ENCODE results near the gene MCF2L2. TPM values are rescaled to one million over a fixed set of nuclear protein-coding genes. Genes with fewer than 3 reads are reported as not detected.
A peak's percentile ranks its signal among the peaks of the same experiment; 100 is the strongest.

Gene MCF2L2
- total RNA-seq, 1 experiment from 2014 or later: 1.7 TPM

DNA sequence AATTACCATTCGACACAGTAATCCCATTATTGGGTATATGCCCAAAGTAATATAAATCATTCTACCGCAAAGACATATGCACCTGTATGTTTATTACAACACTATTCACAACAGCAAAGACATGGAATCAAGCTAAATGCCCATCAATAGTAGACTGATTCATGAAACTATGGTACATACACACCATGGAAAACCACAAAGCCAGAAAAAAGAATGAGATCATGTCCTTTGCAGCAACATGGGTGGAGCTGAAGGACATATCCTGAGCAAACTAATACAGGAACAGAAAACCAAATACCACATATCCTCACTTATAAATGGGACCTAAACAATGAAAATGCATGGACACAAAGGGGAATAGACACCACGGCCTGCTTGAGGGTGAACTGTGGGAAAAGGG is 11.1 kb upstream of the MCF2L2 start:
- no peak overlapping the region for H3K4me3 ChIP-seq
- no peak for TF ChIP-seq EZH2 (IDR thresholded peaks at IDR 0.05; ENCODE audit: low read depth)
- TF ChIP-seq, protein P1, sequence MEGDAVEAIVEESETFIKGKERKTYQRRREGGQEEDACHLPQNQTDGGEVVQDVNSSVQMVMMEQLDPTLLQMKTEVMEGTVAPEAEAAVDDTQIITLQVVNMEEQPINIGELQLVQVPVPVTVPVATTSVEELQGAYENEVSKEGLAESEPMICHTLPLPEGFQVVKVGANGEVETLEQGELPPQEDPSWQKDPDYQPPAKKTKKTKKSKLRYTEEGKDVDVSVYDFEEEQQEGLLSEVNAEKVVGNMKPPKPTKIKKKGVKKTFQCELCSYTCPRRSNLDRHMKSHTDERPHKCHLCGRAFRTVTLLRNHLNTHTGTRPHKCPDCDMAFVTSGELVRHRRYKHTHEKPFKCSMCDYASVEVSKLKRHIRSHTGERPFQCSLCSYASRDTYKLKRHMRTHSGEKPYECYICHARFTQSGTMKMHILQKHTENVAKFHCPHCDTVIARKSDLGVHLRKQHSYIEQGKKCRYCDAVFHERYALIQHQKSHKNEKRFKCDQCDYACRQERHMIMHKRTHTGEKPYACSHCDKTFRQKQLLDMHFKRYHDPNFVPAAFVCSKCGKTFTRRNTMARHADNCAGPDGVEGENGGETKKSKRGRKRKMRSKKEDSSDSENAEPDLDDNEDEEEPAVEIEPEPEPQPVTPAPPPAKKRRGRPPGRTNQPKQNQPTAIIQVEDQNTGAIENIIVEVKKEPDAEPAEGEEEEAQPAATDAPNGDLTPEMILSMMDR (conservative IDR thresholded peaks at IDR 0.05): no peak
- H3K27ac ChIP-seq: no peak overlapping the region
- H3K36me3 ChIP-seq (ENCODE audit: low read depth): no peaks in the 10 kb centered on the region
- BruUV-seq (replicated peaks): no TSS peak
- H3K27me3 ChIP-seq (ENCODE audit: insufficient read depth, low read depth): 0 out of 2 replicates have a peak, but pooled peaks cover 4% of the 10 kb centered on the region
- no peak overlapping the region for H2AFZ ChIP-seq
- no peaks in the 10 kb centered on the region for H3K9me2 ChIP-seq (ENCODE audit: insufficient read depth)
- CTCF ChIA-PET: no interaction called here
- H3K79me2 ChIP-seq (ENCODE audit: low read depth): no peaks in the 10 kb centered on the region
- no peaks in the 10 kb centered on the region for H4K20me1 ChIP-seq (ENCODE audit: insufficient read depth)
- POLR2A ChIA-PET (ENCODE audit: unreplicated experiment): interaction anchor here (0.6 kb wide), 1 partner anchor 16 kb away, joined by 3 read pairs; no protein-coding TSS in a partner anchor
- peaks cover 21% of the 10 kb centered on the region for H3K9me3 ChIP-seq (ENCODE audit: insufficient read depth, low read depth)
- intact Hi-C loops (cut with micrococcal nuclease; ENCODE audit: unreplicated experiment): no loop called here
- no peaks in the 10 kb centered on the region for H3F3A ChIP-seq (ENCODE audit: insufficient read depth, low read depth)
- DNase-seq: no peak
- no peak overlapping the region for H3K4me2 ChIP-seq
- no peaks in the 10 kb centered on the region for H3K4me1 ChIP-seq (replicated peaks; ENCODE audit: insufficient read depth)

DNA sequence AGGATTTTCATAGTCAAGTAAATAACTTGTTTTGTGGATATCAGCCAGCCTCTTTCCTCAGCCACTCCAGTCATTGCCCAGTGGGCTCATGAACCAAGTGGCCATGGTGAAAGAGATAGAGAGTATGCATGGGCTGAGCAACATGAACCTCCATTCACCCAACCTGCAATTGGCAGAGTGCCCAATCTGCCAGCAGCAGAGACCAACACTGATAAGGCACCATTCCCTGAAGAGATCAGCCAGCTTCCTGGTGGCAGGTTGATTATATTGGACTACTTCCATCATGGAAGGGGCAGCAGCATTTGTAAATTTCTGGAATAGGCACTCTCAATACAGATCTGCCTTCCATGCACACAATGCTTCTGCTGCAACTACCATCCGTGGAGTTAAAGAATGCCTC is 10.3 kb upstream of the MCF2L2 start:
- Histone ChIP-seq H3K4me3 (no peak overlapping the region), H3K27ac (no peak overlapping the region), H3K36me3 (ENCODE audit: low read depth) (no peaks in the 10 kb centered on the region), H3K9me3 (ENCODE audit: insufficient read depth, low read depth) (peaks cover 13% of the 10 kb centered on the region), H2AFZ (no peak overlapping the region), H3K9me2 (ENCODE audit: insufficient read depth) (no peaks in the 10 kb centered on the region), H4K20me1 (ENCODE audit: insufficient read depth) (no peaks in the 10 kb centered on the region), H3K79me2 (ENCODE audit: low read depth) (no peaks in the 10 kb centered on the region), H3K27me3 (ENCODE audit: insufficient read depth, low read depth) (0 out of 2 replicates have a peak, but pooled peaks cover 4% of the 10 kb centered on the region), H3K4me1 (replicated peaks; ENCODE audit: insufficient read depth) (no peaks in the 10 kb centered on the region), H3F3A (ENCODE audit: insufficient read depth, low read depth) (no peaks in the 10 kb centered on the region), H3K4me2 (no peak overlapping the region)
- peak in 1 of 2 experiments; percentile 8 for DNase-seq
- intact Hi-C loops (cut with micrococcal nuclease; ENCODE audit: unreplicated experiment): no loop called here
- BruUV-seq (replicated peaks): no TSS peak
- POLR2A ChIA-PET (ENCODE audit: unreplicated experiment): no interaction called here
- TF ChIP-seq EZH2 (IDR thresholded peaks at IDR 0.05; ENCODE audit: low read depth): no peak
- TF ChIP-seq, protein P1 (conservative IDR thresholded peaks at IDR 0.05): no peak
- CTCF ChIA-PET: no interaction called here

DNA sequence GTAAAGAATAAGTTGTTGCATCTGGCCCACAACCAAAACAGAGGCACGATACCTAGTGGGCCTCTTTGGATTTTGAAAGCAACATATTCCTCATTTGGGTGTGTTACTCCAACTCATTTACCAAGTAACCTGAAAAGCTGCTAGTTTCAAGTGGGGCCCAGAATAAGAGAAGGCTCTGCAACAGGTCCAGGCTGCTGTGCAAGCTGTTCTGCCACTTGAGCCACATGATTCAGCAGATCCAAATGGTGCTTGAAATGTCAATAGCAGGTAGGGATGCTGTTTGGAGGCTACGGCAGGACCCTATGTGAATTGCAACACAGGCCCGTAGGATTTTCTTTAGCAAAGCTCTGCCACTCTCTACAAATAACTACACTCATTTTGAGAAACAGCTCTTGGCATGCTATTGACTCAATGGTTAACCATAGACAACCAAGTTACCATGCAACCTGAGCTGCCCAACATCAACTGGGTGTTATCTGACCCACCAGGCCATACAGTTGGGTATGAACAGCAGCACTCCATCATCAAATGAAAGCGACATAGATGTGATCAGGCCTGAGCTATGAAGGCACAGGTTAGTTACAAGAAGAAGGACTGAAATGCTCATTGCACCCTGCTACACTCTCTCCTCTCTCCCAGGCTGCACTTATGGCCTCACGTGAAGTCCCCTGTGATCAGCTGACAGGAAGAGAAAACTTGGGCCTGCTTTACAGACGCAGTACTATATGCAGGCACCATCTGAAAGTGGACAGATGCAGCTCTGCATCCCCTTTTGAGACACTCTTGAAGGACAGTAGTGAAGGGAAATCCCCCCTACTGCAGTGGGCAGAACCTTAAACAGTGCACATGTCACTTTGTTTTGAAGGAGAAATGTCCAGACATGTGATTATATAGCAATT is 9.5 kb upstream of the MCF2L2 start:
- no peak overlapping the region for H3K4me3 ChIP-seq
- no peaks in the 10 kb centered on the region for H3K4me1 ChIP-seq (replicated peaks; ENCODE audit: insufficient read depth)
- POLR2A ChIA-PET (ENCODE audit: unreplicated experiment): no interaction called here
- no peak overlapping the region for H3K27ac ChIP-seq
- no peaks in the 10 kb centered on the region for H3K36me3 ChIP-seq (ENCODE audit: low read depth)
- intact Hi-C loops (cut with micrococcal nuclease; ENCODE audit: unreplicated experiment): no loop called here
- BruUV-seq (replicated peaks): no TSS peak
- no peak overlapping the region for H2AFZ ChIP-seq
- no peak for DNase-seq
- CTCF ChIA-PET: interaction anchor here (0.6 kb wide), 1 partner anchor 252 kb away, joined by 4 read pairs; no protein-coding TSS in a partner anchor
- no peaks in the 10 kb centered on the region for H3K79me2 ChIP-seq (ENCODE audit: low read depth)
- H3K9me2 ChIP-seq (ENCODE audit: insufficient read depth): no peaks in the 10 kb centered on the region
- H3K27me3 ChIP-seq (ENCODE audit: insufficient read depth, low read depth): peaks cover 8% of the 10 kb centered on the region; the same call in 1 of the 2 replicates
- no peaks in the 10 kb centered on the region for H4K20me1 ChIP-seq (ENCODE audit: insufficient read depth)
- H3K9me3 ChIP-seq (ENCODE audit: insufficient read depth, low read depth): peaks cover 5% of the 10 kb centered on the region
- TF ChIP-seq, protein P1 (conservative IDR thresholded peaks at IDR 0.05): no peak
- no peak for TF ChIP-seq EZH2 (IDR thresholded peaks at IDR 0.05; ENCODE audit: low read depth)
- no peaks in the 10 kb centered on the region for H3F3A ChIP-seq (ENCODE audit: insufficient read depth, low read depth)
- no peak overlapping the region for H3K4me2 ChIP-seq
